ENCODE measurements around the gene CDX2. TPM values are rescaled to one million over a fixed set of nuclear protein-coding genes. Genes with fewer than 3 reads are reported as not detected.

The CDX2 gene
- total RNA-seq, 1 experiment from 2014 or later: not detected

DNA sequence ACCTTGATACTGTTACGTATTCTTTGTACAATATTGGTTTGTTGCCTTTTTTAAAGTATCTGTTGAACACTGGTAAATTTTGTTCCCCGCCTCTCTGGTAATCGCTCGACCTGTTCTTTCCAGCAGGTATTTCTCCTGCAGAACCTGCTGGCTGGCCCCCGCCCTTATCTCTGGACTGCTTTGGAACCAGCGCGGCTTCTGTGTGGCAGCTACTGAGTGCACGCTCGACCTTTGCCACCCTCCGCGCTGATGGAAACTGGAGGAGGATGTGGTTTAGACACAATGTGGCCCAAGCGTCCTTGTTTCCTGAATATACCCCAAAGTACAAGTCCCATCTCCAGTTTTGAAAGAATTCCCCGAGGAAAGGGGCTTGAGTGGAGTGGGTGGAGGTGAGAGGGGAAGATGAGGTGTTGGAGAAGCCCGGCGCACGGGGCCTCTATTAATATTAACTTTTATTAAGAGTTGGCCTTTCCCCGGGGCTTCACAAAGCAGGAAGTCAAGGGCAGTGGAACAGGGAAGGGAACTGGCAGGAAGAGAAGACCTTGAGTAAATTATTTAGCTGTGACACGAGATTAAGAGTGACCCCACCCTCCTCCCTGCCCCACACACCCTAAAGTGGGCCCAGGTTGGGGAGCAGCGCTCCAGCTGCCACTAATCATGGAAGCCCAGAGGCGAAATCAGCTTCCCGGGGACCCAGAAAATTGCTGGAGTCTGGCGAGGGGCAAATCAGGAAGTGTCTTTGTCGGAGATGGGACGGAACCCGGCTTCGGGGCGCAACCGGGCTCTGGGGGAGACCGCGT, 16.0 kb downstream of the CDX2 start:
- ChIA-PET CTCF (interaction anchor here (0.6 to 2.0 kb wide), 10 partner anchors 13 to 958 kb away, joined by 3 to 22 read pairs (median 4); no protein-coding TSS in a partner anchor), POLR2A (ENCODE audit: low non-redundant PET) (no interaction called here)
- Histone ChIP-seq H3K4me1 (ENCODE audit: insufficient read depth, low read length, poor library complexity, severe bottlenecking) (no peaks in the 10 kb centered on the region), H3K4me3 (ENCODE audit: low read depth, low read length, poor library complexity, severe bottlenecking) (peak overlapping the region; percentile 46), H3K9me3 (ENCODE audit: low read depth, low read length, poor library complexity, severe bottlenecking) (no peaks in the 10 kb centered on the region), H3K36me3 (ENCODE audit: insufficient read depth, low read length, poor library complexity, severe bottlenecking) (no peaks in the 10 kb centered on the region), H3K27ac (ENCODE audit: low read depth, low read length, poor library complexity, severe bottlenecking) (no peak overlapping the region), H3K27me3 (replicated peaks; ENCODE audit: insufficient read depth, low read depth, low read length, poor library complexity) (peaks cover 63% of the 10 kb centered on the region)
- no TSS peak for BruUV-seq (replicated peaks)
- intact Hi-C loops (cut with micrococcal nuclease; ENCODE audit: unreplicated experiment): loop anchor here (2.0 to 10.0 kb wide), 3 partner anchors 86 to 578 kb away; no protein-coding TSS in a partner anchor
- DNase-seq (ENCODE audit: low spot score): no peak
- TF ChIP-seq EZH2 (IDR thresholded peaks at IDR 0.05; ENCODE audit: borderline replicate concordance, low read depth, low read length, poor library complexity, severe bottlenecking): no peak
- TF ChIP-seq, protein P1, sequence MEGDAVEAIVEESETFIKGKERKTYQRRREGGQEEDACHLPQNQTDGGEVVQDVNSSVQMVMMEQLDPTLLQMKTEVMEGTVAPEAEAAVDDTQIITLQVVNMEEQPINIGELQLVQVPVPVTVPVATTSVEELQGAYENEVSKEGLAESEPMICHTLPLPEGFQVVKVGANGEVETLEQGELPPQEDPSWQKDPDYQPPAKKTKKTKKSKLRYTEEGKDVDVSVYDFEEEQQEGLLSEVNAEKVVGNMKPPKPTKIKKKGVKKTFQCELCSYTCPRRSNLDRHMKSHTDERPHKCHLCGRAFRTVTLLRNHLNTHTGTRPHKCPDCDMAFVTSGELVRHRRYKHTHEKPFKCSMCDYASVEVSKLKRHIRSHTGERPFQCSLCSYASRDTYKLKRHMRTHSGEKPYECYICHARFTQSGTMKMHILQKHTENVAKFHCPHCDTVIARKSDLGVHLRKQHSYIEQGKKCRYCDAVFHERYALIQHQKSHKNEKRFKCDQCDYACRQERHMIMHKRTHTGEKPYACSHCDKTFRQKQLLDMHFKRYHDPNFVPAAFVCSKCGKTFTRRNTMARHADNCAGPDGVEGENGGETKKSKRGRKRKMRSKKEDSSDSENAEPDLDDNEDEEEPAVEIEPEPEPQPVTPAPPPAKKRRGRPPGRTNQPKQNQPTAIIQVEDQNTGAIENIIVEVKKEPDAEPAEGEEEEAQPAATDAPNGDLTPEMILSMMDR (conservative IDR thresholded peaks at IDR 0.05; ENCODE audit: low read depth, low read length): no peak

DNA sequence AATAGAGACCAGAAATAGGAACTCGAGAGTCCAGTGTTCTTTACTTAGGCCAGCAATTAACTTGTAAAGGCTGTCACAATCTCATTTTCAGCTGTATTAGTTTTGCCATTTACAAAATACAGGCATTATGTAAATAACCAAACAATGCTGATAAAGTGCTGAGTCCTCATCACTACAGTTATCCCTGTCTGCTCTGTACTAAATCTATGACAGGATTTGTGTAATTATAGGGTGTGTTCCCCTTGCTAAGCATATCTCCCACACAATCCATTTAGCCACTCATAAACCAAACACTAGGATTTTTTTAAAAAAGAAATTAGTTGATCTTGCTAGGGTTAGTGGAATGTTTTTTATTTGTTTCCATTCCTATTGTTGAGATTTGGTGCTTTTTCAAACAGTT, 26.1 kb downstream of the CDX2 start:
- TF ChIP-seq EZH2 (IDR thresholded peaks at IDR 0.05; ENCODE audit: borderline replicate concordance, low read depth, low read length, poor library complexity, severe bottlenecking): no peak
- TF ChIP-seq, protein P1 (conservative IDR thresholded peaks at IDR 0.05; ENCODE audit: low read depth, low read length): no peak
- no peak overlapping the region for H3K4me3 ChIP-seq (ENCODE audit: low read depth, low read length, poor library complexity, severe bottlenecking)
- intact Hi-C loops (cut with micrococcal nuclease; ENCODE audit: unreplicated experiment): no loop called here
- H3K36me3 ChIP-seq (ENCODE audit: insufficient read depth, low read length, poor library complexity, severe bottlenecking): no peaks in the 10 kb centered on the region
- CTCF ChIA-PET: interaction anchor here (0.6 to 0.7 kb wide), 2 partner anchors 19 to 116 kb away, joined by 3 read pairs; no protein-coding TSS in a partner anchor
- POLR2A ChIA-PET (ENCODE audit: low non-redundant PET): no interaction called here
- H3K27me3 ChIP-seq (replicated peaks; ENCODE audit: insufficient read depth, low read depth, low read length, poor library complexity): peaks cover 3% of the 10 kb centered on the region
- no TSS peak for BruUV-seq (replicated peaks)
- no peak overlapping the region for H3K27ac ChIP-seq (ENCODE audit: low read depth, low read length, poor library complexity, severe bottlenecking)
- DNase-seq (ENCODE audit: low spot score): no peak
- no peaks in the 10 kb centered on the region for H3K9me3 ChIP-seq (ENCODE audit: low read depth, low read length, poor library complexity, severe bottlenecking)
- no peaks in the 10 kb centered on the region for H3K4me1 ChIP-seq (ENCODE audit: insufficient read depth, low read length, poor library complexity, severe bottlenecking)

DNA sequence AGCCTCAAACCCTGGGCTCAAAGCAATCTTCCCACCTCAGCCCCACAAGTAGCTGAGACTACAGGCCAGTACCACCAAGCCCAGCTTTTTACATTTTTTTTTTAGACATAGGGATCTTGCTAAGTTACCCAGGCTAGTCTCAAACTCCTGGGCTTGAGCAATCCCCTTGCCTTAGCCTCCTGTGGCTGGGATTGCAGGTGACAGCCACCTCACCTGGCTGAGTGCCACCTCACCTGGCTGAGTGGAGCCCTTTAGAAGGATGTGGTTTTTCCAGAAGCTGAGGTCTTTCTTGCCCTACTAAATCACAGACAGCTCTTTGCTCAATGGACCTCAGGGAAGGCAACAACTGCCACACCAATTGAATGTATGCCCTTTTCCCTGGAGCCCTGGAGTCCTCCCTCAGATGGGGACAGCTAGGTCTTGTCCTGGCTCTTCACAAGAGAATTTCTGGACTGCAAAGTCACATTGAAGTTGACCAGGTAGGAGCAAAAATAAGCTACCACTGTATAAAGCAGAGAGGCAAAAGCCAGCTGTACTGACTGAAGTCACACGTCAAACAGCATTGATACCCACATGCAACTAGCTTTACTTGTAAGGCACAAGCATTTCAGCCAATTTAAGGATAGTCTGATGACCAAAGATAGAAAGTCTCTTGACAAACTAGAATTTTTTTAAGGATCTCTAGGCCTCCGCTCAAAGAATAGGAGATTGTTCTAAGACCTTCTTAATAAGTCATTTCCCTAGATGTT, 35.4 kb downstream of the CDX2 start:
- BruUV-seq (replicated peaks): no TSS peak
- TF ChIP-seq, protein P1 (conservative IDR thresholded peaks at IDR 0.05; ENCODE audit: low read depth, low read length): no peak
- no peak for TF ChIP-seq EZH2 (IDR thresholded peaks at IDR 0.05; ENCODE audit: borderline replicate concordance, low read depth, low read length, poor library complexity, severe bottlenecking)
- no peak for DNase-seq (ENCODE audit: low spot score)
- Histone ChIP-seq H3K4me3 (ENCODE audit: low read depth, low read length, poor library complexity, severe bottlenecking) (no peak overlapping the region), H3K4me1 (ENCODE audit: insufficient read depth, low read length, poor library complexity, severe bottlenecking) (no peaks in the 10 kb centered on the region), H3K27ac (ENCODE audit: low read depth, low read length, poor library complexity, severe bottlenecking) (no peak overlapping the region), H3K9me3 (ENCODE audit: low read depth, low read length, poor library complexity, severe bottlenecking) (no peaks in the 10 kb centered on the region), H3K36me3 (ENCODE audit: insufficient read depth, low read length, poor library complexity, severe bottlenecking) (no peaks in the 10 kb centered on the region), H3K27me3 (replicated peaks; ENCODE audit: insufficient read depth, low read depth, low read length, poor library complexity) (peaks cover 33% of the 10 kb centered on the region)
- intact Hi-C loops (cut with micrococcal nuclease; ENCODE audit: unreplicated experiment): no loop called here
- ChIA-PET POLR2A (ENCODE audit: low non-redundant PET) (no interaction called here), CTCF (no interaction called here)

All from A673 (cell line).